GM23338 (cell line): Measurements from ENCODE around the gene SH3RF3.

Experiments used
- CTCF ChIP-seq, 2 experiments: fragments of 200-600 bp in 1 of 2; sonication (generic) in 1 of 2; conservative IDR thresholded peaks; 2 replicates each; pipeline versions ENCODE4 v1.5.1 to v1.6.1; 2016 to 2017; ENCODE audit warnings: antibody characterized with exemption in 2 of 2, low read depth in 2 of 2, mild to moderate bottlenecking in 2 of 2, moderate library complexity in 1 of 2
- POLR2AphosphoS5 ChIP-seq: IDR thresholded peaks from 2 replicates; pipeline ENCODE4 v1.6.1; 2016; ENCODE audit warnings: antibody characterized with exemption, low read depth
- ZNF114 ChIP-seq: fragments of 250-450 bp; sonication (Bioruptor Pico); IDR thresholded peaks from 2 replicates; pipeline ENCODE4 v1.5.0; 2020; ENCODE audit warnings: mild to moderate bottlenecking, moderate library complexity

GRCh38 chr2:109282865-109283264 is 153.9 kb downstream of the SH3RF3 start:
- TF ChIP-seq CTCF (conservative IDR thresholded peaks at IDR 0.05; ENCODE audit: low read depth in 2 of 2) (no peak), POLR2AphosphoS5 (no peak), ZNF114 (CRISPR knock-in tag) (no peak)
